HepG2 (cell line): ENCODE data around the gene ZFYVE27. TPM values are rescaled to one million over a fixed set of nuclear protein-coding genes. Genes with fewer than 3 reads are reported as not detected.

Source experiments
- ATAC-seq: fragments of 200-7000 bp; cut with Tn5 transposase; 3 replicates; pipeline ENCODE4 v1.9.1; 2020; ENCODE audit warnings: mild to moderate bottlenecking, moderate library complexity
- BruUV-seq: library from RNA; stranded (reverse); fragments of 400-500 nt; replicated peaks from 2 replicates; lab custom pipeline; 2021; lab: Mats Ljungman, UMichigan
- CTCF ChIA-PET: fragments of 300-600 bp; formaldehyde crosslinking; extraction: SDS; loops from one replicate; lab custom pipeline; 2021; ENCODE audit warnings: low total read pairs, inconsistent platforms, low intra/inter-chr PET ratio; lab: Yijun Ruan, JAX
- POLR2A ChIA-PET: fragments of 350-600 bp; sonication (Branson Sonifier 250); formaldehyde crosslinking; loops from one replicate; lab custom pipeline; 2020; ENCODE audit warnings: antibody characterized with exemption, inconsistent platforms; lab: Yijun Ruan, JAX
- DNase-seq: peaks from one replicate; pipeline ENCODE4 v3.0.0-alpha.2; 2015; ENCODE audit warnings: low spot score
- FAIRE-seq: peaks from 3 replicates; lab custom pipeline; 2011; peaks lifted over from hg19 to GRCh38; lab: Jason Lieb, UNC
- H2AFZ ChIP-seq: one replicate; pipeline ENCODE4 v1.6.1; 2011; ENCODE audit warnings: low read length, inconsistent platforms
- H3K27ac ChIP-seq: fragments of 300-600 bp; 3 replicates; pipeline ENCODE4 v1.8.0; 2011; ENCODE audit warnings: mixed run types, mild to moderate bottlenecking, mixed read lengths, low read length, inconsistent platforms; ENCODE audit not compliant: insufficient read depth; ENCODE audit errors: extremely low read length
- H3K27me3 ChIP-seq, 2 experiments: fragments of 200-600 bp in 1 of 2; 2 replicates in 1 of 2; 3 replicates in 1 of 2; pipeline versions ENCODE4 v1.6.0 to v1.8.0; 2011; ENCODE audit warnings: low read length in 2 of 2, mild to moderate bottlenecking in 2 of 2, moderate library complexity in 2 of 2, inconsistent platforms in 1 of 2; ENCODE audit not compliant: insufficient read depth in 2 of 2, control insufficient read depth in 1 of 2
- H3K36me3 ChIP-seq, 2 experiments: fragments of 200-600 bp in 1 of 2; replicated peaks in 1 of 2; 2 replicates in 1 of 2; 3 replicates in 1 of 2; pipeline versions ENCODE4 v1.5.1 to v1.8.0; 2011; ENCODE audit warnings: low read length in 2 of 2, inconsistent platforms in 1 of 2; ENCODE audit not compliant: insufficient read depth in 2 of 2, control insufficient read depth in 1 of 2
- H3K4me1 ChIP-seq: 2 replicates; pipeline ENCODE4 v1.5.1; 2012; ENCODE audit warnings: low read length, inconsistent platforms; ENCODE audit not compliant: insufficient read depth
- H3K4me2 ChIP-seq: 2 replicates; pipeline ENCODE4 v1.6.0; 2011; ENCODE audit warnings: low read depth, low read length, inconsistent platforms
- H3K4me3 ChIP-seq, 3 experiments: fragments of 200-600 bp in 1 of 3; sonication (generic), shearing (Covaris generic) in 1 of 3; replicated peaks in 1 of 3; 2 replicates each; pipeline ENCODE4 v1.5.1; 2011 to 2016; ENCODE audit warnings: low read length in 3 of 3, inconsistent platforms in 2 of 3, low read depth in 2 of 3, mild to moderate bottlenecking in 2 of 3, control low read depth in 1 of 3, mixed read lengths in 1 of 3; ENCODE audit not compliant: insufficient read depth in 1 of 3
- H3K79me2 ChIP-seq: one replicate; pipeline ENCODE4 v1.6.1; 2011; ENCODE audit warnings: low read length, inconsistent platforms; ENCODE audit not compliant: insufficient read depth
- H3K9ac ChIP-seq: 2 replicates; pipeline ENCODE4 v1.6.0; 2011; ENCODE audit warnings: mild to moderate bottlenecking, low read depth, low read length, inconsistent platforms; ENCODE audit not compliant: insufficient read depth
- H3K9me3 ChIP-seq: 2 replicates; pipeline ENCODE4 v1.5.1; 2012; ENCODE audit warnings: mild to moderate bottlenecking, low read length
- H4K20me1 ChIP-seq: 2 replicates; pipeline ENCODE4 v1.6.0; 2011; ENCODE audit warnings: inconsistent platforms, mild to moderate bottlenecking, low read length, moderate library complexity; ENCODE audit not compliant: insufficient read depth
- CCAR2 ChIP-seq: fragments of 200-400 bp; formaldehyde crosslinking; optimal IDR thresholded peaks from 2 replicates; pipeline ENCODE3; 2018; ENCODE audit warnings: low read depth, mild to moderate bottlenecking, low read length, moderate library complexity
- KLF16 ChIP-seq, 2 experiments: sonication (generic) in 1 of 2; formaldehyde crosslinking in 1 of 2; IDR thresholded peaks; 2 replicates each; pipeline versions ENCODE4 v1.6.1 to v1.8.0; 2016 to 2023; ENCODE audit warnings: missing genetic modification reagents in 2 of 2, missing compliant biosample characterization in 1 of 2
- TAF15 ChIP-seq: fragments of 200-400 bp; formaldehyde crosslinking; IDR thresholded peaks from one replicate; pipeline ENCODE4 v1.6.1; 2018; ENCODE audit warnings: mild to moderate bottlenecking, low read depth, low read length; ENCODE audit not compliant: poor library complexity, severe bottlenecking
- ZBTB8A ChIP-seq: sonication (generic); formaldehyde crosslinking; IDR thresholded peaks from 2 replicates; pipeline ENCODE4 v1.4.0; 2020; ENCODE audit warnings: mild to moderate bottlenecking, low read depth, missing genetic modification reagents, borderline replicate concordance
- ZNF256 ChIP-seq: sonication (generic); formaldehyde crosslinking; conservative IDR thresholded peaks from 2 replicates; pipeline ENCODE4 v1.4.0; 2020; ENCODE audit warnings: missing genetic modification reagents
- ZNF615 ChIP-seq: sonication (generic); formaldehyde crosslinking; IDR thresholded peaks from 2 replicates; pipeline ENCODE4 v1.5.0; 2020; ENCODE audit warnings: mild to moderate bottlenecking, missing genetic modification reagents, borderline replicate concordance
- ZNF670 ChIP-seq: sonication (generic); formaldehyde crosslinking; IDR thresholded peaks from 2 replicates; pipeline ENCODE4 v1.8.0; 2022; ENCODE audit warnings: mild to moderate bottlenecking, missing genetic modification reagents, borderline replicate concordance
- WGBS: methylation state at CpG from one replicate; pipeline ENCODE4 v1.1.6; 2017; ENCODE audit warnings: low lambda C conversion rate; 5-methylcytosine and 5-hydroxymethylcytosine counted together
- in situ Hi-C: cut with HindIII; loops from 2 replicates; pipeline ENCODE4 v1.10.0; 2017; ENCODE audit warnings: low pct_unique_long_range_greater_than_20kb; ENCODE audit not compliant: extremely low pct_ligation_motif_present
- intact Hi-C: fragments of 100-400 bp; cut with micrococcal nuclease; formaldehyde crosslinking; loops from one replicate; pipeline ENCODE4 v1.10.0; 2022; ENCODE audit not compliant: unreplicated experiment
- polyA plus RNA-seq, 8 experiments: library from polyadenylated mRNA; depleted of rRNA in 3 of 8; stranded (reverse) in 7 of 8; unstranded in 1 of 8; fragments of >200 nt; fragmentation: Illumina TruSeq in 4 of 8; extraction: Trizol in 4 of 8; gene quantifications; 2 replicates each; pipeline versions ENCODE4 v1.2.1 to v1.2.3, GENCODE V29; 2011 to 2016; ENCODE audit warnings: low read depth in 4 of 8, missing spikeins in 1 of 8, mixed read lengths in 1 of 8; ENCODE audit not compliant: insufficient read depth in 1 of 8
- total RNA-seq, 5 experiments: library from RNA; depleted of rRNA; stranded (reverse); fragments of >200 nt; fragmentation: Illumina TruSeq; extraction: Trizol; gene quantifications; 2 replicates each; pipeline ENCODE4 v1.2.3, GENCODE V29; 2016; ENCODE audit warnings: low read depth in 1 of 5
- TF ChIP-seq, protein P1 (sequence below): sonication (generic); formaldehyde crosslinking; IDR thresholded peaks from 2 replicates; pipeline ENCODE4 v1.8.0; 2022; ENCODE audit warnings: low read depth, missing genetic modification reagents

ZFYVE27 gene
- total and polyA plus RNA-seq, 2 of the 13 experiments (the other 11 are each of a cell fraction or from before 2014, with no cell fraction given) = 19.7 to 20.5 TPM

DNA sequence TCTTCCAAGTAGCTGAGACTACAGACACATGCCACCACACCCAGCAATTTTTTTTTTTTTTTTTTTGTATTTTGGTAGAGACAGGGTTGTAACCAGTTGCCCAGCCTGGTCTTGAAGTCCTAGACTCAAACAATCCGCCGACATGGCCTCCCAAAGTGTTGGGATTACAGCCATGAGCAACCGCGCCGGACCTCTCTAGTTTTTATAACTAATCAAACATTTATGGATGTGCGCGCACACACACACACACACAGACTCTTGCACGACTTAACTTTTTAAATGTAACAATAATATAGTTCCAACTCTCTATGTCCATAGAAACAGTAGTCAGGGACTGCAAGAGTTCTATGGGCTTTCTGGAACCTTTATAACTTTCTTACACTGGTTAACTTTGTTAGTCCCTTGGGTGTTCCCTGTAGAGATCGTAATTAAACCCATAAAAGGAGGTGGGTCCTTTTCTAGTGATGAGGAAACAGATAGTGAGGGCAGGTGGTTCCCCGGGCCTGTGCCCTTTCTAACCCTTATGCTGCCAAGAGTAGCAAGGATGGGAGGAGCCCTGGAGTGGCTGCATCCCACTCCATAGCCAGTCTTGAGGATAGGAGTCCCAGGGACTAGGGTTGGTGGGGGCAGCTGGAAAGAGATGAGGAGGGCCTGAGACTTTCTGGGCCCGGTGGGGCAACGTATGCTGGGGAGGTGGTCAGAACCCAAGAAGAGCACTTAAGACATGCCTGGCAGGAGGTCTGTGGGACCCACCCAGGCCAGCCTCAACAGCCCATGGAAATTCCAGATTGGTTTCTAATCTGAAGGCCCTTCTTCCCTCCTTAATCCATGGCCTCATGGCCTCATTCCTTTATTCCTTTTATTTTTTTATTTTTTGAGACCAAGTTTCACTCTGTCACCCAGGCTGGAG lies 14.8 kb upstream of the ZFYVE27 start:
- no TSS peak for BruUV-seq
- no peak overlapping the region for H3K27ac ChIP-seq
- ATAC-seq (no peak), FAIRE-seq (no peak)
- TF ChIP-seq ZBTB8A = no peak
- no peak for TF ChIP-seq ZNF670 (CRISPR knock-in tag)
- no peak for TF ChIP-seq ZNF615 (CRISPR knock-in tag)
- no peak for TF ChIP-seq CCAR2
- TF ChIP-seq, all 625 proteins: peak for 0
- intact Hi-C loops (no loop called here), in situ Hi-C loops (no loop called here)
- H3K4me3 ChIP-seq = no peak overlapping the region
- H4K20me1 ChIP-seq = no peaks in the 10 kb centered on the region
- WGBS = 69% methylated on average over 10 of the region's 12 CpGs
- DNase-seq = no peak
- POLR2A ChIA-PET = no interaction called here
- H3K9ac ChIP-seq = no peak overlapping the region
- H3K79me2 ChIP-seq = no peaks in the 10 kb centered on the region
- CTCF ChIA-PET = no interaction called here
- H3K27me3 ChIP-seq = peaks cover 0 to 3% of the 10 kb centered on the region in 2 experiments; a peak in 1 of 5 replicates
- no peak overlapping the region for H2AFZ ChIP-seq
- H3K36me3 ChIP-seq = no peaks in the 10 kb centered on the region
- peaks cover 39% of the 10 kb centered on the region for H3K4me1 ChIP-seq
- H3K9me3 ChIP-seq = no peaks in the 10 kb centered on the region
- H3K4me2 ChIP-seq = no peak overlapping the region

DNA sequence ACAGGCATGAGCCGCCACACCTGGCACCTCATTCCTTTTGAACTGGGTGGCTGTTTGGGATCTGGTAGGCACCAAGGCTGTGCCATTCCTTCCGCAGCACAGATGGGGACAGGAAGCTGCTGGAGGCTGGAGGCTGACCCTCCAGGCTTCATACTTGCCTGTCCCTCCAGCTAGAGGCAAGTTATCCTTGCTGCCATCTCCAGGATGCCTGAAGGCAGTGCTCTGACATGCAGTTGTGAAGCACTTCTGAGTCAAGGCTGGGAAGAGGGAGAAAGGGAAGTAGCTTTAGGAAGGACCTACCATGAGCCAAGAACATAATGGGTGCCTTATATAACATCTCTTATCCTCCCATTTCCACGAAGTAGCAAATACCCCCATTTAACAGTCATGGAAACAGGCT lies 13.9 kb upstream of the ZFYVE27 start:
- Histone ChIP-seq H2AFZ (no peak overlapping the region), H3K4me1 (peaks cover 38% of the 10 kb centered on the region), H3K27ac (no peak overlapping the region), H3K36me3 (no peaks in the 10 kb centered on the region)
- in situ Hi-C loops = no loop called here
- FAIRE-seq = no peak
- TF ChIP-seq KLF16 (CRISPR knock-in tag; IDR thresholded peaks at IDR 0.05) = no peak
- TF ChIP-seq TAF15 = no peak
- TF ChIP-seq, protein P1, sequence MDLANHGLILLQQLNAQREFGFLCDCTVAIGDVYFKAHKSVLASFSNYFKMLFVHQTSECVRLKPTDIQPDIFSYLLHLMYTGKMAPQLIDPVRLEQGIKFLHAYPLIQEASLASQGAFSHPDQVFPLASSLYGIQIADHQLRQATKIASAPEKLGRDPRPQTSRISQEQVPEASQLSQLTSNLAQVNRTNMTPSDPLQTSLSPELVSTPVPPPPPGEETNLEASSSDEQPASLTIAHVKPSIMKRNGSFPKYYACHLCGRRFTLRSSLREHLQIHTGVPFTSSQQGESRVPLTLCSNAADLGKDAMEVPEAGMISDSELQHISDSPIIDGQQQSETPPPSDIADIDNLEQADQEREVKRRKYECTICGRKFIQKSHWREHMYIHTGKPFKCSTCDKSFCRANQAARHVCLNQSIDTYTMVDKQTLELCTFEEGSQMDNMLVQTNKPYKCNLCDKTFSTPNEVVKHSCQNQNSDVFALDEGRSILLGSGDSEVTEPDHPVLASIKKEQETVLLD = no peak
- no peak for TF ChIP-seq ZNF256 (CRISPR knock-in tag)
- TF ChIP-seq, all 625 proteins: peak for 0
- Histone ChIP-seq H3K79me2 (no peaks in the 10 kb centered on the region), H3K9ac (no peak overlapping the region), H3K9me3 (no peaks in the 10 kb centered on the region), H3K4me3 (no peak overlapping the region), H3K27me3 (0 out of 5 replicates have a peak, but pooled peaks cover 0 to 3% of the 10 kb centered on the region in 2 experiments), H3K4me2 (no peak overlapping the region), H4K20me1 (no peaks in the 10 kb centered on the region)
- 8% methylated on average over 1 of the region's 3 CpGs for WGBS
- ATAC-seq (no peak), DNase-seq (no peak)
- intact Hi-C loops = no loop called here
- CTCF ChIA-PET = no interaction called here
- no TSS peak for BruUV-seq
- POLR2A ChIA-PET = interaction anchor here (1.0 kb wide), 1 partner anchor 36 kb away, joined by 3 read pairs; the partner anchor contains the start of gene AVPI1
